ENCODE data around the gene TMED6. TPM values are rescaled to one million over a fixed set of nuclear protein-coding genes. Genes with fewer than 3 reads are reported as not detected.

The TMED6 gene
- total RNA-seq, 1 experiment from 2014 or later, result 0.72 TPM

- TF ChIP-seq ESRRA (CRISPR knock-in tag; IDR thresholded peaks at IDR 0.05; ENCODE audit: borderline replicate concordance), result no peak
- TF ChIP-seq, protein P1, sequence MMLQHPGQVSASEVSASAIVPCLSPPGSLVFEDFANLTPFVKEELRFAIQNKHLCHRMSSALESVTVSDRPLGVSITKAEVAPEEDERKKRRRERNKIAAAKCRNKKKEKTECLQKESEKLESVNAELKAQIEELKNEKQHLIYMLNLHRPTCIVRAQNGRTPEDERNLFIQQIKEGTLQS (CRISPR knock-in tag; conservative IDR thresholded peaks at IDR 0.05), result no peak
- TF ChIP-seq ZNF671 (CRISPR knock-in tag; IDR thresholded peaks at IDR 0.05), result no peak
- TF ChIP-seq ZBTB21 (CRISPR knock-in tag; IDR thresholded peaks at IDR 0.05; ENCODE audit: borderline replicate concordance), result no peak
Observed at GRCh38 chr16:69318177-69318910, 33.2 kb downstream of the TMED6 start (continued).

GRCh38 chr16:69316595-69317034, 35.0 kb downstream of the TMED6 start:
- peaks cover 5% of the 10 kb centered on the region for H3K4me1 Mint-ChIP-seq
- H3K27me3 Mint-ChIP-seq (ENCODE audit: low read depth), result no peaks in the 10 kb centered on the region
- POLR2A ChIA-PET, result interaction anchor here (1.1 kb wide), 1 partner anchor 13 kb away, joined by 3 read pairs; no protein-coding TSS in a partner anchor

DNA sequence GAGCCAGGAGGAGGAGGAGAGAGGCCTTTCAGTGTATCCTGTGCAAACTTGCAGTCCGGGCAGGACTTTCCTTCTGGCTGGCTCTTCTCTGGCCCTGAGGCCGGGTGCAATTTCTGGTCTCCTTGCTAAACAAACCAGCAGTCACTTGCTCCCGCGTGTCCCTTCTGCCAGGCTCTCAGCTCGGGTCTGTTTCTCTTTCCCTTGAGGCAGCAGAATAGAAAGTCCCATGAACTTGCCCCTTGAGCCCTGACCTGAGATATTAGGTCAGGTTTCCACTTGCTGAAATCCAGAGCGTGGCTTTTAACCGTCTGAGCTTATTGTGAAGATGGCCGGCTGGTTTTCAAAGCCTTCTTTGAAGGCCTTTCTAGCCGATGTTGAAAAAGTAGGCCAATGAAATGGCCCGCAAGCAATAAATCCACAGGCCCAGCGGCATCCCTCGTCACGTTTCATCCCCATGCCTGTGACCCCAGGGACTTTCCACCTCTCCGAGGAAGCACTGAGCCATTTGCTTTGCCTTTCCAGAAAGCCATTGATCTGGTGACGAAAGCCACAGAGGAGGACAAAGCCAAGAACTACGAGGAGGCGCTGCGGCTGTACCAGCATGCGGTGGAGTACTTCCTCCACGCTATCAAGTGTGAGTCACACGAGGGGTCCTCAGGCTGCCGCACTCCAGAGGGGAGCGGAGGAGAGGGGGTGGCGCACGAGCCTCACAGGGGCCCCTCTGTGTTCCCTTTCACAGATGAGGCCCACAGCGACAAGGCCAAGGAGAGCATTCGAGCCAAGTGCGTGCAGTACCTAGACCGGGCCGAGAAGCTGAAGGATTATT, 35.9 kb downstream of the TMED6 start:
- Mint-ChIP-seq H3K9me3 (no peaks in the 10 kb centered on the region), H3K4me1 (peaks cover 5% of the 10 kb centered on the region), H3K27me3 (ENCODE audit: low read depth) (no peaks in the 10 kb centered on the region), H3K36me3 (peaks cover 33% of the 10 kb centered on the region), H3K27ac (0 out of 2 replicates have a peak overlapping the region, but pooled peaks have one; percentile 41), H3K4me3 (no peak overlapping the region)
- TF ChIP-seq CDX4 (CRISPR knock-in tag; IDR thresholded peaks at IDR 0.05; ENCODE audit: borderline replicate concordance), result no peak
- no peak for TF ChIP-seq MYBL2 (CRISPR knock-in tag; IDR thresholded peaks at IDR 0.05)
- TF ChIP-seq ZSCAN18 (CRISPR knock-in tag; IDR thresholded peaks at IDR 0.05), result no peak
- no peak for TF ChIP-seq TP53 (CRISPR knock-in tag; IDR thresholded peaks at IDR 0.05)
- no peak for TF ChIP-seq ETV6 (CRISPR knock-in tag; IDR thresholded peaks at IDR 0.05)
- ATAC-seq (no peak), DNase-seq (ENCODE audit: low spot score) (no peak)
- POLR2A ChIA-PET, result interaction anchor here (1.1 kb wide), 1 partner anchor 14 kb away, joined by 3 read pairs; no protein-coding TSS in a partner anchor
- CTCF ChIA-PET, result no interaction called here

More at GRCh38 chr16:69316595-69317034, 35.0 kb downstream of the TMED6 start:
- DNase-seq (ENCODE audit: low spot score) (no peak), ATAC-seq (no peak)
- H3K9me3 Mint-ChIP-seq, result no peaks in the 10 kb centered on the region
- H3K36me3 Mint-ChIP-seq, result peaks cover 41% of the 10 kb centered on the region
- H3K4me3 Mint-ChIP-seq, result no peak overlapping the region
- no peak for TF ChIP-seq ATF1 (CRISPR knock-in tag; IDR thresholded peaks at IDR 0.05)
- TF ChIP-seq ZNF219 (CRISPR knock-in tag; IDR thresholded peaks at IDR 0.05; ENCODE audit: borderline replicate concordance), result no peak
- no peak for TF ChIP-seq E2F5 (CRISPR knock-in tag; IDR thresholded peaks at IDR 0.05)
- no peak for TF ChIP-seq ZNF138 (CRISPR knock-in tag; conservative IDR thresholded peaks at IDR 0.05)
- TF ChIP-seq ZNF532 (CRISPR knock-in tag; IDR thresholded peaks at IDR 0.05; ENCODE audit: borderline replicate concordance), result no peak
- CTCF ChIA-PET, result no interaction called here
- H3K27ac Mint-ChIP-seq, result no peak overlapping the region

Measured in WTC11 (cell line).